Measurements from ENCODE around the gene CLCN3. TPM values are rescaled to one million over a fixed set of nuclear protein-coding genes. Genes with fewer than 3 reads are reported as not detected.

Gene CLCN3
- polyA plus RNA-seq, 1 experiment: 12.4 TPM

- TF ChIP-seq CTCF (IDR thresholded peaks at IDR 0.05; ENCODE audit: insufficient read depth, low read depth, low read length): no peak
- POLR2A ChIA-PET: no interaction called here
- Histone ChIP-seq H3K27me3 (ENCODE audit: control insufficient read depth, insufficient read depth, low read length) (no peaks in the 10 kb centered on the region), H3K36me3 (ENCODE audit: control insufficient read depth, insufficient read depth, low read length) (no peaks in the 10 kb centered on the region), H3K4me3 (ENCODE audit: low read depth, low read length) (no peak overlapping the region)
- CTCF ChIA-PET: interaction anchor here (1.3 kb wide), 1 partner anchor 12 kb away, joined by 3 read pairs; no protein-coding TSS in a partner anchor
- no peak for DNase-seq (ENCODE audit: low read depth)
Observed at GRCh38 chr4:169652535-169652934, 32.2 kb downstream of the CLCN3 start.

- no peaks in the 10 kb centered on the region for H3K27me3 ChIP-seq (ENCODE audit: control insufficient read depth, insufficient read depth, low read length)
- no peaks in the 10 kb centered on the region for H3K36me3 ChIP-seq (ENCODE audit: control insufficient read depth, insufficient read depth, low read length)
- no peak for TF ChIP-seq CTCF (IDR thresholded peaks at IDR 0.05; ENCODE audit: insufficient read depth, low read depth, low read length)
- ChIA-PET CTCF (no interaction called here), POLR2A (no interaction called here)
- DNase-seq (ENCODE audit: low read depth): no peak
- no peak overlapping the region for H3K4me3 ChIP-seq (ENCODE audit: low read depth, low read length)
Observed at GRCh38 chr4:169655401-169655800, 35.0 kb downstream of the CLCN3 start.

GRCh38 chr4:169657470-169658107, 37.2 kb downstream of the CLCN3 start:
- H3K36me3 ChIP-seq (ENCODE audit: control insufficient read depth, insufficient read depth, low read length): no peaks in the 10 kb centered on the region
- H3K4me3 ChIP-seq (ENCODE audit: low read depth, low read length): no peak overlapping the region
- no peaks in the 10 kb centered on the region for H3K27me3 ChIP-seq (ENCODE audit: control insufficient read depth, insufficient read depth, low read length)
- CTCF ChIA-PET: no interaction called here
- TF ChIP-seq CTCF (IDR thresholded peaks at IDR 0.05; ENCODE audit: insufficient read depth, low read depth, low read length): no peak
- POLR2A ChIA-PET: no interaction called here
- DNase-seq (ENCODE audit: low read depth): no peak

GRCh38 chr4:169658196-169658595, 37.8 kb downstream of the CLCN3 start:
- no peaks in the 10 kb centered on the region for H3K27me3 ChIP-seq (ENCODE audit: control insufficient read depth, insufficient read depth, low read length)
- no peak for DNase-seq (ENCODE audit: low read depth)
- ChIA-PET CTCF (no interaction called here), POLR2A (no interaction called here)
- H3K4me3 ChIP-seq (ENCODE audit: low read depth, low read length): no peak overlapping the region
- TF ChIP-seq CTCF (IDR thresholded peaks at IDR 0.05; ENCODE audit: insufficient read depth, low read depth, low read length): no peak
- H3K36me3 ChIP-seq (ENCODE audit: control insufficient read depth, insufficient read depth, low read length): no peaks in the 10 kb centered on the region

GRCh38 chr4:169658975-169659715, 38.8 kb downstream of the CLCN3 start:
- Histone ChIP-seq H3K36me3 (ENCODE audit: control insufficient read depth, insufficient read depth, low read length) (no peaks in the 10 kb centered on the region), H3K27me3 (ENCODE audit: control insufficient read depth, insufficient read depth, low read length) (no peaks in the 10 kb centered on the region), H3K4me3 (ENCODE audit: low read depth, low read length) (peak overlapping the region; percentile 43)
- TF ChIP-seq CTCF (IDR thresholded peaks at IDR 0.05; ENCODE audit: insufficient read depth, low read depth, low read length): no peak
- POLR2A ChIA-PET: interaction anchor here (0.6 kb wide), 1 partner anchor 10 kb away, joined by 3 read pairs; no protein-coding TSS in a partner anchor
- CTCF ChIA-PET: interaction anchor here (1.2 to 2.0 kb wide), 3 partner anchors 10 to 51 kb away, joined by 3 to 5 read pairs (median 4); partner anchors contain the start of gene CLCN3
- DNase-seq (ENCODE audit: low read depth): no peak
